Naive thymus-derived CD8-positive, alpha-beta T cell (primary cell): ENCODE results near the gene RALGAPB. TPM values are rescaled to one million over a fixed set of nuclear protein-coding genes. Genes with fewer than 3 reads are reported as not detected.
"Not testable (repeated sequence)": the region's sequence is repeated elsewhere in the genome, so short reads cannot be mapped to it uniquely, and the experiment has no call there.

Experiments used
- ATAC-seq, 2 donors: fragments of 150-1000 bp; cut with Tn5 transposase in 1 of 2; sonication (Bioruptor Pico), chemical (Tn5 transposase) in 1 of 2; 1 replicate in 1 of 2; 2 replicates in 1 of 2; pipeline ENCODE4 v1.10.0; 2021; ENCODE audit warnings: mild to moderate bottlenecking in 2 of 2, moderate library complexity in 2 of 2
- POLR2A ChIA-PET: fragments of 350-600 bp; sonication (Branson Sonifier 250); formaldehyde crosslinking; loops from one replicate; lab custom pipeline; 2021; ENCODE audit warnings: antibody characterized with exemption; lab: Charles Lee
- DNase-seq, 10 donors: peaks; one replicate each; pipeline versions ENCODE4 v3.0.0 to v3.0.0-alpha.2; 2020 to 2022
- H3K27ac Mint-ChIP-seq, 10 donors: one replicate each; pipeline ENCODE4 v1.8.0; 2020 to 2022; ENCODE audit warnings: mild to moderate bottlenecking in 10 of 10, mixed read lengths in 10 of 10, moderate library complexity in 4 of 10, inconsistent platforms in 1 of 10
- H3K27me3 Mint-ChIP-seq, 5 donors: one replicate each; pipeline ENCODE4 v1.8.0; 2021 to 2022; ENCODE audit warnings: mixed read lengths in 5 of 5
- H3K36me3 Mint-ChIP-seq, 3 donors: one replicate each; pipeline ENCODE4 v1.8.0; 2020 to 2022; ENCODE audit warnings: mixed read lengths in 3 of 3, mild to moderate bottlenecking in 2 of 3, inconsistent platforms in 1 of 3
- H3K4me1 Mint-ChIP-seq, 4 donors: one replicate each; pipeline ENCODE4 v1.8.0; 2021 to 2022; ENCODE audit warnings: mixed read lengths in 4 of 4
- H3K4me3 Mint-ChIP-seq, 10 donors: one replicate each; pipeline ENCODE4 v1.8.0; 2020 to 2022; ENCODE audit warnings: mild to moderate bottlenecking in 10 of 10, mixed read lengths in 10 of 10, moderate library complexity in 6 of 10, inconsistent platforms in 1 of 10
- H3K9me3 Mint-ChIP-seq, 9 donors: one replicate each; pipeline ENCODE4 v1.8.0; 2020 to 2022; ENCODE audit warnings: mixed read lengths in 9 of 9, mild to moderate bottlenecking in 3 of 9, inconsistent platforms in 1 of 9, moderate library complexity in 1 of 9
- polyA plus RNA-seq, 3 donors: library from polyadenylated mRNA; unstranded; fragments of 300-500 nt; fragmentation: Illumina TruSeq; gene quantifications; one replicate each; pipeline ENCODE4 v1.2.3, GENCODE V29; 2021
- total RNA-seq, 8 experiments: library from RNA in 2 of 8; stranded (reverse) in 2 of 8; gene quantifications; one replicate each; pipeline ENCODE4 v1.2.3 and lab custom pipeline; 2021 to 2026

RALGAPB gene
- total and polyA plus RNA-seq, 5 experiments from 2014 or later = 8.8 to 56.2 (median 13.8) TPM

DNA sequence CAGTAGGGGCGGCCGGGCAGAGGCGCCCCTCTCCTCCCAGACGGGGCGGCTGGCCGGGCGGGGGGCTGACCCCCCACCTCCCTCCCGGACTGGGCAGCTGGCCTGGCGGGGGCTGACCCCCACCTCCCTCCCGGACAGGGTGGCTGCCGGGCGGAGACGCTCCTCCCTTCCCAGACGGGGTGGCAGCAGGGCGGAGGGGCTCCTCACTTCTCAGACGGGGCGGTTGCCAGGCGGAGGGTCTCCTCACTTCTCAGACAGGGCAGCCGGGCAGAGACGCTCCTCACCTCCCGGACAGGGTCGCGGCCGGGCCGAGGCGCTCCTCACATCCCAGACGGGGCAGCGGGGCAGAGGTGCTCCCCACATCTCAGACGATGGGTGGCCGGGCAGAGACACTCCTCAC is 11.1 kb upstream of the RALGAPB start:
- not testable (repeated sequence) for H3K27ac Mint-ChIP-seq

DNA sequence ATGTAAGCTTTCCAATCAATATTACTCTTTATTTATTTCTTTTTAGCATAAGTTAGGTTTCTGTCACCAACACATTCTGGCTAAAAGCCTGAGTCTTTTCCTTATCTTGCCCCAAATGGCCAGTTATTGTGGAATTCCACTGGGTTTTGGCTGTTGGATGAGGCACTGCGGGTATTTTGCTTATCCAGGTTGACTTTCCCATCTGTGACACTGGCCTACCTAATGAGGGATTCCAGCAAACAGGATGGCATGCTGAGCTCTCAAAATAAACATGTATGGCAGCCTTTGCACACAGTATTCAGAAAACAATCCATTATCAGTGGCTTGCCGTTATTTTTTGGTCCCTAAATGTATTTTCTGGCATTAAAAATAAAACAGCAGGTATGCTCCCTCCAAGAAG is 6.5 kb upstream of the RALGAPB start:
- H3K4me3 Mint-ChIP-seq = no peak overlapping the region
- H3K27me3 Mint-ChIP-seq = peaks cover 0 to 2% (median 0%) of the 10 kb centered on the region in 5 donors
- H3K36me3 Mint-ChIP-seq = no peaks in the 10 kb centered on the region
- ATAC-seq = no peak
- H3K27ac Mint-ChIP-seq = no peak overlapping the region
- no peaks in the 10 kb centered on the region for H3K4me1 Mint-ChIP-seq
- no peak for DNase-seq
- H3K9me3 Mint-ChIP-seq = peaks cover 0 to 1% (median 0%) of the 10 kb centered on the region in 9 donors
- POLR2A ChIA-PET = no interaction called here

More for the DNA sequence above, 11.1 kb upstream of the RALGAPB start:
- ATAC-seq, H3K4me3 Mint-ChIP-seq, H3K27me3 Mint-ChIP-seq, H3K4me1 Mint-ChIP-seq, DNase-seq, POLR2A ChIA-PET, H3K36me3 Mint-ChIP-seq, H3K9me3 Mint-ChIP-seq: not testable (repeated sequence)

DNA sequence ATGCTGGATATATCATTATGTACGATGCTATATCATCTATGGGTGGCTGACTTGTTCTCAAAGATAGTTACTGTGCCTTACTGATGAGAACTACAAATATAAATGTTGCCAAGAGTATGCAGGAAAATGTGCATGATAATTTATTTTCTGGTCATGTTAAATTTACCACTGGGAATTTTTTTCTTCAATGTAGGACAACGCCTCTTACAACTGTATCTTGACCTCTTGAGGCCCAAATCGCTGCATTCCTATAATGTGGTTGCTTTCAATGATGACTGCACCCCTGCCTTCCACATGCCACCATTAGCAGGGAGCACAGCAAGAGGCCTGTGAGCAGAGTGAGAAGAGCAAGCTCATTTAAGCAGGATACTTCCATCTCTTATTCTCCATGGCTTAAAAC is 5.7 kb upstream of the RALGAPB start:
- Mint-ChIP-seq H3K27me3 (peaks cover 0 to 2% (median 0%) of the 10 kb centered on the region in 5 donors), H3K36me3 (no peaks in the 10 kb centered on the region), H3K9me3 (peaks cover 0 to 1% (median 0%) of the 10 kb centered on the region in 9 donors), H3K4me1 (peaks cover 2 to 6% (median 4%) of the 10 kb centered on the region in 4 donors), H3K4me3 (no peak overlapping the region), H3K27ac (no peak overlapping the region)
- DNase-seq = no peak
- ATAC-seq = no peak
- POLR2A ChIA-PET = no interaction called here

DNA sequence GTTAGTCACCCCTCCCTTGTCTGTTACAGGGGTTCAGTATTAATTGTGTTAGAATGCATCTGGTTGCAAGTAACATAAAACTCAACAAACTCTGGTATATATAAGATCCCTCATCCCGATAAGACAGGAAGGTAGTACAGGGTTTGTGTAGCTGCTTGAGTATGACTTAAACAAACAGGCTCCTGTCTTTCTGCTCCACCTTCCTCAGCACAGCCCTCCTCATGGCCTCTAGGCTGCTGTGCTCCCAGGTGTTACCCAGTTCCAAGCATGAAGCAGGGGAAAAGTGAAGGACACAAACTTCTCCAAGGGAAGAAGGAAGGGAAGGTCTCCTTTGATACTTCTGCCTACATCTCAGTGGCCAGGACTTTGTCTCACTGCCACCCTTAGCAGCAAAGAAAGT is 1.4 kb upstream of the RALGAPB start:
- POLR2A ChIA-PET = interaction anchor here (4.4 kb wide), 1 partner anchor 25 kb away, joined by 65 read pairs; no protein-coding TSS in a partner anchor
- ATAC-seq (no peak), DNase-seq (no peak)
- Mint-ChIP-seq H3K27ac (peak overlapping the region; percentile 48 to 96 (median 94)), H3K27me3 (peaks cover 0 to 2% (median 0%) of the 10 kb centered on the region in 5 donors), H3K36me3 (peaks cover 0 to 10% (median 0%) of the 10 kb centered on the region in 3 donors), H3K4me1 (peaks cover 21 to 42% (median 39%) of the 10 kb centered on the region in 4 donors), H3K4me3 (peak overlapping the region in 5 of 10 donors; percentile 12 to 62 (median 16)), H3K9me3 (peaks cover 0 to 1% (median 0%) of the 10 kb centered on the region in 9 donors)

GRCh38 chr20:38471987-38472512 is 593 bp upstream of the RALGAPB start:
- H3K27me3 Mint-ChIP-seq = peaks cover 0 to under 1% (median 0%) of the 10 kb centered on the region in 5 donors
- H3K27ac Mint-ChIP-seq = peak overlapping the region; percentile 91 to 96 (median 94)
- POLR2A ChIA-PET = interaction anchor here (0.5 to 4.4 kb wide), 11 partner anchors 8 to 1183 kb away, joined by 3 to 65 read pairs (median 3); partner anchors contain the start of genes ACTR5, MANBAL, PPP1R16B and SNHG17
- H3K9me3 Mint-ChIP-seq = peaks cover 0 to 1% (median 0%) of the 10 kb centered on the region in 9 donors
- DNase-seq (peak in 1 of 10 donors; percentile 3), ATAC-seq (peak; percentile 15 to 18)
- peaks cover 22 to 47% (median 47%) of the 10 kb centered on the region in 4 donors for H3K4me1 Mint-ChIP-seq
- H3K36me3 Mint-ChIP-seq = peaks cover 0 to 10% (median 0%) of the 10 kb centered on the region in 3 donors
- peak overlapping the region; percentile 82 to 93 (median 87) for H3K4me3 Mint-ChIP-seq

DNA sequence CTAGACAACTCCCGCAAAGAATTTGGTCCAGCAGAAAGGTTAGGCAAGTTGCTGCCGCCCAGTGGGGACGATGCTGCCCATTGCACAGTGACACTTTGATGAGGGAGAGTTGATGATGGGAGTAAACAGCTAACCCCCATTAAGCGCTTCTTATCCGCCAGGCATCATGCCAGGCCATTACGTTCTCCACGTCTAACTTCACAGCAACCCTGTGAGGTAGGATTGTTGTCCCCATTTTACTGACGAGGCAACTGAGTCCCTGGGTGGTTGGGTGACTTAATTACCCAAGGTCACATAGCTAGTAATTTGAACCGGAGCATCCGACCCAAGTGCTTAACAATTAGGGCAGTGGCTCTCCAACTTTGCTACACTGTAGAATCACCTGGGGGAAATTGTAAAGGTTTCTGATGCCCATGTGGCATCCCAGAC is 738 bp downstream of the RALGAPB start:
- Mint-ChIP-seq H3K27me3 (no peaks in the 10 kb centered on the region), H3K9me3 (peaks cover 0 to 1% (median 0%) of the 10 kb centered on the region in 9 donors), H3K4me1 (peaks cover 22 to 59% (median 54%) of the 10 kb centered on the region in 4 donors), H3K27ac (peak overlapping the region; percentile 69 to 92 (median 85)), H3K4me3 (peak overlapping the region; percentile 79 to 92 (median 86)), H3K36me3 (peaks cover 0 to 10% (median 1%) of the 10 kb centered on the region in 3 donors)
- DNase-seq (no peak), ATAC-seq (no peak)
- POLR2A ChIA-PET = interaction anchor here (0.5 to 4.4 kb wide), 7 partner anchors 9 to 441 kb away, joined by 3 to 65 read pairs (median 5); partner anchors contain the start of genes ACTR5, PPP1R16B, SNHG17 and TTI1

GRCh38 chr20:38477747-38478146 is 5.1 kb downstream of the RALGAPB start:
- peaks cover 31 to 72% (median 67%) of the 10 kb centered on the region in 4 donors for H3K4me1 Mint-ChIP-seq
- H3K4me3 Mint-ChIP-seq = peak overlapping the region in 1 of 10 donors; percentile 15
- POLR2A ChIA-PET = no interaction called here

GRCh38 chr20:38479596-38479995 is 7.0 kb downstream of the RALGAPB start:
- POLR2A ChIA-PET = interaction anchor here (0.7 kb wide), 1 partner anchor 26 kb away, joined by 5 read pairs; no protein-coding TSS in a partner anchor
- H3K9me3 Mint-ChIP-seq = no peaks in the 10 kb centered on the region
- no peaks in the 10 kb centered on the region for H3K27me3 Mint-ChIP-seq
- H3K36me3 Mint-ChIP-seq = peaks cover 0 to 34% (median 10%) of the 10 kb centered on the region in 3 donors
- DNase-seq = no peak
- no peak overlapping the region for H3K4me3 Mint-ChIP-seq
- H3K4me1 Mint-ChIP-seq = peaks cover 28 to 71% (median 55%) of the 10 kb centered on the region in 4 donors
- ATAC-seq = no peak
- no peak overlapping the region for H3K27ac Mint-ChIP-seq

More at GRCh38 chr20:38477747-38478146, 5.1 kb downstream of the RALGAPB start:
- Mint-ChIP-seq H3K27me3 (no peaks in the 10 kb centered on the region), H3K27ac (no peak overlapping the region), H3K36me3 (peaks cover 0 to 31% (median 10%) of the 10 kb centered on the region in 3 donors), H3K9me3 (no peaks in the 10 kb centered on the region)
- ATAC-seq = no peak
- no peak for DNase-seq

DNA sequence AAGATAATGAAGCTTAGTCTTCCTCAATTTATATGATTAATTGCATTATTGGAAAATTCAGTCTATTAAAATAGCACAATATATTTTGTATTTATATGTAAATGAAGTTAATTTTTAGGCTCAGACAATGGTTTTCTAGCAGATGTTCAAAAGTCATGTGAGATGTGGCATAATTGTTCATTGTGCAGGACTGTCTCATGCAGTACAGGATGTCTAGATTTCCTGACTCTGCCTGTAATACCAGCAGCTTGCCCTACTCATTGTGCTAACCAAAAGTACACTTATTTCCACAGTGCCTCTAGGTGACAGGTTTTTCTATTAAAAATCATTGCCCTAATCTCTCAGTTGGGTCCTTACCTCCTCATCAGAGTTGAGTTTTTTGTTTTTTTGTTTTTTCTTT is 12.4 kb downstream of the RALGAPB start:
- POLR2A ChIA-PET = interaction anchor here (1.2 kb wide), 1 partner anchor 13 kb away, joined by 3 read pairs; the partner anchor contains the start of gene RALGAPB
- peaks cover 0 to 49% (median 18%) of the 10 kb centered on the region in 3 donors for H3K36me3 Mint-ChIP-seq
- no peak for DNase-seq
- H3K9me3 Mint-ChIP-seq = no peaks in the 10 kb centered on the region
- peaks cover 12 to 36% (median 17%) of the 10 kb centered on the region in 4 donors for H3K4me1 Mint-ChIP-seq
- peak overlapping the region in 1 of 10 donors; percentile 29 for H3K27ac Mint-ChIP-seq
- no peak overlapping the region for H3K4me3 Mint-ChIP-seq
- H3K27me3 Mint-ChIP-seq = no peaks in the 10 kb centered on the region
- no peak for ATAC-seq

DNA sequence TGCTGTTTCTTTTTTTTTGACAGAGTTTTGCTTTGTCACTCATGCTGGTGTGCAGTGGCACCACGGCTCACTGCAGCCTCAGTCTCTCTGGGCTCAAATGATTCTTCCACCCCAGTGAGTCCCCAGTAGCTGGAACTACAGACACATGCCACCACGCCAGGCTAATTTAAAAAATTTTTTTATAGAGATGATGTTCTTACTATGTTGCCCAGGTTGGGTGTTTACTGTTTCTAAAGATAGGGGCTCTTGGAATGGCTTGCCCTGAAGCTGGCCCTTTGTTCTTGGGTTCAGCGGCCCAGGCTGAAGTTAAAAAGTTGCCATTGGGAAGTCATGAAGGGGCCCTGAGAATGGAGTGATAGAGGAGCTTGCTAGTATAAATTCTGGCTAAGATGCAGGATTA is 16.5 kb downstream of the RALGAPB start:
- H3K4me3 Mint-ChIP-seq = no peak overlapping the region
- peaks cover 0 to 27% (median 8%) of the 10 kb centered on the region in 4 donors for H3K4me1 Mint-ChIP-seq
- H3K27me3 Mint-ChIP-seq = no peaks in the 10 kb centered on the region
- POLR2A ChIA-PET = no interaction called here
- no peaks in the 10 kb centered on the region for H3K9me3 Mint-ChIP-seq
- DNase-seq (no peak), ATAC-seq (no peak)
- peaks cover 4 to 68% (median 20%) of the 10 kb centered on the region in 3 donors for H3K36me3 Mint-ChIP-seq
- no peak overlapping the region for H3K27ac Mint-ChIP-seq

DNA sequence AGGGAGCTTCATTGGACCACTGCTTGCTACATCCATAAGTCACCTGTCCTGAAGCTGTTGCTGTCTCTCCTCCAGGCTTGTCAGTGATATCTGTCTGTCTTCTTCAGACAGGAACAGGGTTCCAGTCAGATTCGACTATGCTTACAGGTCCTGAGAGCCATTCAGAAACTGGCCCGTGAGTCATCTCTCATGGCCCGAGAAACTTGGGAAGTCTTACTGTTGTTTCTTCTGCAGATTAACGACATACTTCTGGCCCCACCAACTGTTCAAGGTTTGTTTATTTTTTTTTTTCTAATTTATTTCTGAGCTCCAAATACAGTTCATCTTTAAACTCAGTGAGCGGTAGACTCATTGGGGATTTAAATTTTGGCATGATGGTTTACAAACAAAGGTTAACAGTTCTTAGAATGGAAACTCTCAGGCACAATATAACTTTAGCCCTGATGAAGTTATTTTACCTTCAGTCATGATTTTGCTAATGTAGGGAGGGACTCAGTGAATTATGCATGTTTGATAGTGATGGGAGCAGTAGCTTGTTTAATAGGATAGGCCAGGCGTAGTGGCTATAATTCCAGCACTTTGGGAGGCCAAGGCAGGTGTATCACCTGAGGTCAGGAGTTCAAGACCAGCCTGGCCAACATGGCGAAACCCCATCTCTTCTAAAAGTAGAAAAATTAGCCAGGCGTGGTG is 24.7 kb downstream of the RALGAPB start:
- POLR2A ChIA-PET = no interaction called here
- no peak for DNase-seq
- peaks cover 0 to 8% (median 3%) of the 10 kb centered on the region in 4 donors for H3K4me1 Mint-ChIP-seq
- H3K36me3 Mint-ChIP-seq = peaks cover 19 to 97% (median 38%) of the 10 kb centered on the region in 3 donors
- ATAC-seq = no peak
- H3K4me3 Mint-ChIP-seq = no peak overlapping the region
- no peak overlapping the region for H3K27ac Mint-ChIP-seq
- H3K27me3 Mint-ChIP-seq = no peaks in the 10 kb centered on the region
- no peaks in the 10 kb centered on the region for H3K9me3 Mint-ChIP-seq

GRCh38 chr20:38498909-38499308 is 26.3 kb downstream of the RALGAPB start:
- H3K27me3 Mint-ChIP-seq = no peaks in the 10 kb centered on the region
- no peak for DNase-seq
- POLR2A ChIA-PET = no interaction called here

More at GRCh38 chr20:38498909-38499308, 26.3 kb downstream of the RALGAPB start:
- no peak for ATAC-seq
- Mint-ChIP-seq H3K9me3 (no peaks in the 10 kb centered on the region), H3K27ac (no peak overlapping the region), H3K4me1 (peaks cover 0 to 6% (median 2%) of the 10 kb centered on the region in 4 donors), H3K4me3 (no peak overlapping the region), H3K36me3 (peaks cover 22 to 96% (median 46%) of the 10 kb centered on the region in 3 donors)
